Right lobe of liver (tissue), 4 donors: ENCODE data around the gene RETREG1.

Experiments used
- POLR2A ChIP-seq: fragments of 450-650 bp; IDR thresholded peaks from one replicate; pipeline ENCODE4 v1.6.1; 2017; ENCODE audit warnings: antibody characterized with exemption, mild to moderate bottlenecking
- TF ChIP-seq, protein P1 (sequence below), 4 donors: fragments of 200-600 bp in 3 of 4; fragments of 450-650 bp in 1 of 4; IDR thresholded peaks; one replicate each; pipeline versions ENCODE4 v1.5.1 to v1.8.0; 2016 to 2022; ENCODE audit warnings: antibody characterized with exemption in 4 of 4, mild to moderate bottlenecking in 2 of 4
- donor health status: DM: no; HTN: no; CAD: no.
- donor health status: DM: no; HTN: no; CAD: no.
- donor health status: DM: no; HTN: yes; CAD: no.

DNA sequence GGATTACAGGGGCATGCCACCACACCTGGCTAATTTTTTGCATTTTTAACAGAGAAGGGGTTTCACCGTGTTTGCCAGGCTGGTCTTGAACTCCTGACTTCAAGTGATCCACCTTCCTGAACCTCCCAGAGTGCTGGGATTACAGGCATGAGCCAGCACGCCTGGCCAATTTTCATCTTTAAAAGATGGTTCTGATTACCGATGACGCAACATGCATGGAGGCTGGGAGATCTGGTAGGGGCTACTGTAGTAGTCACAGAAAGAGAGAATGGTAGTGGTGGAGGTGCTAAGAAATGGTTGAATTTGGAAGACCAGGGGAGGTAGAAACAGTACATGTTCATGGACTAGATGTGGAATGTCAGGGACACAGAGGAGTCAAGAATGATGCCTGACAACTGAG is 22.4 kb upstream of the RETREG1 start:
- TF ChIP-seq, protein P1, sequence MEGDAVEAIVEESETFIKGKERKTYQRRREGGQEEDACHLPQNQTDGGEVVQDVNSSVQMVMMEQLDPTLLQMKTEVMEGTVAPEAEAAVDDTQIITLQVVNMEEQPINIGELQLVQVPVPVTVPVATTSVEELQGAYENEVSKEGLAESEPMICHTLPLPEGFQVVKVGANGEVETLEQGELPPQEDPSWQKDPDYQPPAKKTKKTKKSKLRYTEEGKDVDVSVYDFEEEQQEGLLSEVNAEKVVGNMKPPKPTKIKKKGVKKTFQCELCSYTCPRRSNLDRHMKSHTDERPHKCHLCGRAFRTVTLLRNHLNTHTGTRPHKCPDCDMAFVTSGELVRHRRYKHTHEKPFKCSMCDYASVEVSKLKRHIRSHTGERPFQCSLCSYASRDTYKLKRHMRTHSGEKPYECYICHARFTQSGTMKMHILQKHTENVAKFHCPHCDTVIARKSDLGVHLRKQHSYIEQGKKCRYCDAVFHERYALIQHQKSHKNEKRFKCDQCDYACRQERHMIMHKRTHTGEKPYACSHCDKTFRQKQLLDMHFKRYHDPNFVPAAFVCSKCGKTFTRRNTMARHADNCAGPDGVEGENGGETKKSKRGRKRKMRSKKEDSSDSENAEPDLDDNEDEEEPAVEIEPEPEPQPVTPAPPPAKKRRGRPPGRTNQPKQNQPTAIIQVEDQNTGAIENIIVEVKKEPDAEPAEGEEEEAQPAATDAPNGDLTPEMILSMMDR (IDR thresholded peaks at IDR 0.05) = no peak
- TF ChIP-seq POLR2A = no peak
